ENCODE results near the gene DHRS11. TPM values are rescaled to one million over a fixed set of nuclear protein-coding genes. Genes with fewer than 3 reads are reported as not detected.

The DHRS11 gene
- total and polyA plus RNA-seq, 2 of the 8 experiments (the other 6 are each of a cell fraction or from before 2014, with no cell fraction given) = 29.5 to 63.3 TPM

GRCh38 chr17:36550491-36551417 is 40.9 kb upstream of the DHRS11 start:
- POLR2A ChIA-PET (ENCODE audit: partially characterized antibody) = interaction anchor here (0.6 to 1.7 kb wide), 5 partner anchors 10 to 79 kb away, joined by 3 to 5 read pairs (median 3); partner anchors contain the start of genes MYO19 and PIGW
- peaks cover 2 to 4% of the 10 kb centered on the region in 2 experiments for H4K20me1 ChIP-seq (replicated peaks in 1 of 2; ENCODE audit: control insufficient read depth in 1 of 2, insufficient read depth in 2 of 2, low read length in 2 of 2)

More at GRCh38 chr17:36550491-36551417, 40.9 kb upstream of the DHRS11 start:
- H2AFZ ChIP-seq (ENCODE audit: low read length) = no peak overlapping the region
- peaks cover 6 to 90% of the 10 kb centered on the region in 2 experiments; a peak in 3 of 4 replicates for H3K79me2 ChIP-seq (ENCODE audit: control insufficient read depth in 1 of 2, insufficient read depth in 2 of 2, low read length in 2 of 2)
- H3K27me3 ChIP-seq (replicated peaks in 1 of 4; ENCODE audit: control insufficient read depth in 3 of 4, extremely low read depth in 1 of 4, insufficient read depth in 3 of 4, low read length in 3 of 4) = no peaks in the 10 kb centered on the region
- H3K4me3 ChIP-seq (ENCODE audit: extremely low read depth in 1 of 4, insufficient read depth in 2 of 4, low read depth in 3 of 4, low read length in 4 of 4) = no peak overlapping the region
- H3K9me3 ChIP-seq (ENCODE audit: insufficient read depth in 2 of 2, low read depth in 1 of 2, low read length in 1 of 2) = no peaks in the 10 kb centered on the region
- H3K56ac ChIP-seq (replicated peaks; ENCODE audit: insufficient read length, low read depth, low read length) = no peak overlapping the region
- no peak overlapping the region for H3K4me2 ChIP-seq (ENCODE audit: insufficient read depth in 1 of 2, low read depth in 2 of 2, low read length in 2 of 2)
- no peak overlapping the region for H3K4ac ChIP-seq (replicated peaks; ENCODE audit: insufficient read length, low read depth, low read length)
- no peak overlapping the region for H3K14ac ChIP-seq (ENCODE audit: insufficient read length)
- no peak overlapping the region for H2BK12ac ChIP-seq (ENCODE audit: low read depth, low read length)
- H2BK15ac ChIP-seq (ENCODE audit: low read length) = no peak overlapping the region
- H3K4me1 ChIP-seq (replicated peaks in 1 of 4; ENCODE audit: control insufficient read depth in 3 of 4, insufficient read depth in 4 of 4, low read length in 3 of 4) = peaks cover 0 to 5% (median 1%) of the 10 kb centered on the region in 4 experiments; a peak in 2 of 7 replicates
- no peak overlapping the region for H2BK20ac ChIP-seq (ENCODE audit: low read length)
- WGBS, 2 experiments (ENCODE audit: extremely low coverage in 1 of 2, insufficient coverage in 1 of 2, insufficient read length in 1 of 2, insufficient replicate concordance in 2 of 2, low coverage in 1 of 2, low lambda C conversion rate in 2 of 2, missing lambda C conversion rate in 1 of 2) = 92% methylated on average over 8 of the region's 8 CpGs; no CpG with 5 or more reads in 1 of the 2 experiments
- H3K27ac ChIP-seq (ENCODE audit: low read depth, low read length) = no peak overlapping the region
- H2AK5ac ChIP-seq (ENCODE audit: low read depth, low read length) = no peak overlapping the region
- no peak overlapping the region for H4K91ac ChIP-seq (replicated peaks; ENCODE audit: insufficient read length, low read length)
- CTCF ChIA-PET (ENCODE audit: partially characterized antibody) = no interaction called here
- no peak for TF ChIP-seq JUN (IDR thresholded peaks at IDR 0.05; ENCODE audit: low read depth, low read length)
- TF ChIP-seq TBP (IDR thresholded peaks at IDR 0.05; ENCODE audit: low read depth, low read length) = no peak
- no peak for TF ChIP-seq RNF2 (IDR thresholded peaks at IDR 0.05; ENCODE audit: borderline replicate concordance, low read depth, low read length, missing control alignments, poor library complexity, severe bottlenecking)
- no peak for TF ChIP-seq CTCF (IDR thresholded peaks at IDR 0.05; ENCODE audit: control extremely low read depth in 1 of 3, insufficient read depth in 1 of 3, low read depth in 1 of 3, low read length in 3 of 3)
- TF ChIP-seq ASH2L (IDR thresholded peaks at IDR 0.05; ENCODE audit: low read length) = no peak
- no peak for TF ChIP-seq SAP30 (IDR thresholded peaks at IDR 0.05; ENCODE audit: insufficient read depth, insufficient replicate concordance, low read length)
- TF ChIP-seq SIRT6 (IDR thresholded peaks at IDR 0.05; ENCODE audit: low read length) = no peak
- TF ChIP-seq SP2 (IDR thresholded peaks at IDR 0.05; ENCODE audit: low read length) = no peak
- peaks cover 4% of the 10 kb centered on the region for H3K23me2 ChIP-seq (ENCODE audit: low read depth, low read length)
- H3K9ac ChIP-seq (replicated peaks in 1 of 4; ENCODE audit: extremely low read depth in 1 of 4, low read depth in 3 of 4, low read length in 3 of 4) = no peak overlapping the region
- no peak overlapping the region for H4K5ac ChIP-seq (ENCODE audit: insufficient read length, low read depth, low read length)
- no peak overlapping the region for H3K23ac ChIP-seq (ENCODE audit: insufficient read length)
- no peak overlapping the region for H2BK120ac ChIP-seq (replicated peaks; ENCODE audit: low read depth, low read length)
- H3K36me3 ChIP-seq (ENCODE audit: control insufficient read depth in 2 of 4, insufficient read depth in 4 of 4, low read length in 3 of 4) = peaks cover 0 to 4% (median 0%) of the 10 kb centered on the region in 4 experiments; a peak in 1 of 8 replicates
- DNase-seq (ENCODE audit: low read depth in 1 of 2, low spot score in 2 of 2) = no peak
- no peaks in the 10 kb centered on the region for H3K79me1 ChIP-seq (ENCODE audit: low read depth, low read length)
- no peak for FAIRE-seq
- no peak overlapping the region for H4K8ac ChIP-seq (ENCODE audit: extremely low read depth, insufficient read depth, low read length)
- no peak overlapping the region for H3K18ac ChIP-seq (ENCODE audit: extremely low read depth, low read length)
- H2BK5ac ChIP-seq (ENCODE audit: low read depth, low read length) = no peak overlapping the region
